Lower lobe of right lung (tissue), 2 donors: ENCODE measurements around the gene PIGH. TPM values are rescaled to one million over a fixed set of nuclear protein-coding genes. Genes with fewer than 3 reads are reported as not detected.

Experiments used
- ATAC-seq, 2 donors: fragments of 200-7000 bp; cut with Tn5 transposase; one replicate each; pipeline ENCODE4 v1.9.1; 2020 to 2022; ENCODE audit warnings: mild to moderate bottlenecking in 2 of 2, moderate library complexity in 2 of 2
- DNase-seq: peaks from one replicate; pipeline ENCODE4 v3.0.0-alpha.2; 2020
- H3K27ac ChIP-seq: fragments of 200-600 bp; one replicate; pipeline ENCODE4 v1.8.0; 2022
- H3K27me3 ChIP-seq: fragments of 200-600 bp; one replicate; pipeline ENCODE4 v1.8.0; 2022; ENCODE audit warnings: low read depth
- H3K36me3 ChIP-seq: fragments of 200-600 bp; one replicate; pipeline ENCODE4 v1.8.0; 2022; ENCODE audit warnings: mild to moderate bottlenecking
- H3K4me1 ChIP-seq: fragments of 200-600 bp; one replicate; pipeline ENCODE4 v1.8.0; 2022
- H3K4me3 ChIP-seq: fragments of 200-600 bp; one replicate; pipeline ENCODE4 v1.8.0; 2022; ENCODE audit warnings: mild to moderate bottlenecking
- H3K9me3 ChIP-seq: fragments of 200-600 bp; one replicate; pipeline ENCODE4 v1.8.0; 2022
- CTCF ChIP-seq: fragments of 200-600 bp; IDR thresholded peaks from one replicate; pipeline ENCODE4 v1.8.0; 2022; ENCODE audit warnings: antibody characterized with exemption, mild to moderate bottlenecking
- intact Hi-C: fragments of 100-400 bp; cut with DNase I; formaldehyde crosslinking; loops from one replicate; pipeline ENCODE4 v1.11.0; 2022
- total RNA-seq: library from RNA; stranded (reverse); fragmentation: NEBNext Ultra II Directional; extraction: Animal tissue kit (Norgen Biotek cat#: 25700); gene quantifications from one replicate; pipeline ENCODE4 v1.2.1, GENCODE V29; 2021
- donor health status: DM: no; HTN: yes; CAD: no; lungs with severe emphysema.

Gene PIGH
- total RNA-seq, 1 donor from 2014 or later = 17.2 TPM

- Histone ChIP-seq H3K4me1 (no peaks in the 10 kb centered on the region), H3K27me3 (no peaks in the 10 kb centered on the region), H3K9me3 (no peaks in the 10 kb centered on the region), H3K4me3 (no peak overlapping the region), H3K27ac (no peak overlapping the region), H3K36me3 (no peaks in the 10 kb centered on the region)
- DNase-seq = no peak
- ATAC-seq = no peak
- intact Hi-C loops = no loop called here
- TF ChIP-seq CTCF = no peak
These were observed 37.3 kb downstream of the PIGH start for GRCh38 chr14:67562776-67563150.

GRCh38 chr14:67562025-67562775 lies 37.9 kb downstream of the PIGH start:
- Histone ChIP-seq H3K36me3 (no peaks in the 10 kb centered on the region), H3K4me1 (no peaks in the 10 kb centered on the region), H3K9me3 (no peaks in the 10 kb centered on the region), H3K27me3 (no peaks in the 10 kb centered on the region), H3K4me3 (no peak overlapping the region), H3K27ac (no peak overlapping the region)
- DNase-seq (no peak), ATAC-seq (peak in 1 of 2 donors; percentile 16)
- intact Hi-C loops = no loop called here
- TF ChIP-seq CTCF = no peak

GRCh38 chr14:67559639-67560038 lies 40.4 kb downstream of the PIGH start:
- H3K9me3 ChIP-seq = no peaks in the 10 kb centered on the region
- H3K4me1 ChIP-seq = no peaks in the 10 kb centered on the region
- DNase-seq (no peak), ATAC-seq (no peak)
- H3K27me3 ChIP-seq = no peaks in the 10 kb centered on the region
- no peak for TF ChIP-seq CTCF
- H3K4me3 ChIP-seq = no peak overlapping the region
- intact Hi-C loops = no loop called here
- no peaks in the 10 kb centered on the region for H3K36me3 ChIP-seq
- no peak overlapping the region for H3K27ac ChIP-seq

GRCh38 chr14:67557656-67558055 lies 42.4 kb downstream of the PIGH start:
- DNase-seq (no peak), ATAC-seq (no peak)
- H3K36me3 ChIP-seq = no peaks in the 10 kb centered on the region
- H3K4me3 ChIP-seq = no peak overlapping the region
- H3K27ac ChIP-seq = no peak overlapping the region
- H3K27me3 ChIP-seq = no peaks in the 10 kb centered on the region
- TF ChIP-seq CTCF = no peak
- H3K4me1 ChIP-seq = no peaks in the 10 kb centered on the region
- no peaks in the 10 kb centered on the region for H3K9me3 ChIP-seq
- intact Hi-C loops = no loop called here

GRCh38 chr14:67557118-67557517 lies 43.0 kb downstream of the PIGH start:
- Histone ChIP-seq H3K27ac (no peak overlapping the region), H3K4me3 (no peak overlapping the region), H3K9me3 (no peaks in the 10 kb centered on the region), H3K27me3 (no peaks in the 10 kb centered on the region), H3K4me1 (no peaks in the 10 kb centered on the region), H3K36me3 (no peaks in the 10 kb centered on the region)
- no peak for DNase-seq
- no peak for ATAC-seq
- TF ChIP-seq CTCF = no peak
- intact Hi-C loops = no loop called here
